BJ (cell line): ENCODE results near the gene ZNF76. TPM values are rescaled to one million over a fixed set of nuclear protein-coding genes. Genes with fewer than 3 reads are reported as not detected.

ENCODE experiments used
- CTCF ChIA-PET: fragments of 350-600 bp; formaldehyde crosslinking; extraction: SDS; loops from one replicate; lab custom pipeline; 2021; ENCODE audit warnings: antibody characterized with exemption, inconsistent platforms; lab: Yijun Ruan, JAX
- POLR2A ChIA-PET: fragments of 300-600 bp; sonication (Branson Sonifier 250); formaldehyde crosslinking; extraction: SDS; loops from one replicate; lab custom pipeline; 2021; ENCODE audit warnings: antibody characterized with exemption; lab: Charles Lee
- DNase-seq: peaks from one replicate; pipeline ENCODE4 v3.0.0-alpha.2; 2011; ENCODE audit warnings: low read depth
- H3K27me3 ChIP-seq: 2 replicates; pipeline ENCODE4 v1.6.0; 2011; ENCODE audit warnings: low read length; ENCODE audit not compliant: control insufficient read depth, insufficient read depth
- H3K36me3 ChIP-seq: 2 replicates; pipeline ENCODE4 v1.5.1; 2011; ENCODE audit warnings: low read length; ENCODE audit not compliant: control insufficient read depth, insufficient read depth
- H3K4me3 ChIP-seq: 2 replicates; pipeline ENCODE4 v1.5.1; 2011; ENCODE audit warnings: low read depth, mild to moderate bottlenecking, control low read depth, low read length
- CTCF ChIP-seq: IDR thresholded peaks from 2 replicates; pipeline ENCODE4 v1.5.1; 2011; ENCODE audit warnings: low read depth, mild to moderate bottlenecking, control low read depth, inconsistent platforms, low read length, moderate library complexity; ENCODE audit not compliant: insufficient read depth
- polyA plus RNA-seq: library from polyadenylated mRNA; depleted of rRNA; stranded (reverse); fragments of >200 nt; gene quantifications from 2 replicates; pipeline ENCODE4 v1.2.3, GENCODE V29; 2011

The ZNF76 gene
- polyA plus RNA-seq, 1 experiment, result 23.3 TPM

DNA sequence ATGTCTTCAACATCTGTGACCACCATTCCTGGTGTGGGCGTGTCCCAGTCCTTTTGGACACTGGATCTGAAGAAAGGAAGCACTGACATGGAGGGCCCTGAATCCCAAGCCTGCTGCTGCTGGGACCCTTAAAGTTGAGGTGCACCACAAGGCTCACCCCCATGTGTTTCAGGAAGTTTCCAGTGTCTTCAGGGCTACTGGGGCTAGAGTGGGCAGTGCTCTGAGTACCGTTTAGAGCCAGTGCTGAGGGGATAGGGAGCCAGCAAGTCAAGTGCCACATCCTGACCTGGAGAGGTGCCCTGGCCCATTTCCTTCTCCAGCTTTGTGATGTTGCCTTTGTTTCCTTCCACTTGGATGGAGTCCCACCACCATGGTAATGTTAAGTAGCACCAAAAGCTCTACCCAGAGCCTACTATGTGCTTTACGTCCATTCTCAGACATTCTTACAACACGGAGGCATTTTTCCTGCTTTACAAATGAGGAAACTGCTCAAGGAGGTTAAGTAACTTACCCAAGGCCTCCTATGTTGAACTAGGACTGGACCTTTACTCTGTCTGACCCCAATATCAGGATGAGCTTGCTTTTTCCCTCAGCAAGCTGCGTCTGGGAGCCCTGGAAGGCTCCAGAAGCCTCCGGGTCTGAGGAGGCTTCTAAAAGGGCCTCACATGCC, 37.5 kb downstream of the ZNF76 start:
- Histone ChIP-seq H3K4me3 (no peak overlapping the region), H3K36me3 (peaks cover 18% of the 10 kb centered on the region), H3K27me3 (no peaks in the 10 kb centered on the region)
- DNase-seq, result no peak
- ChIA-PET CTCF (interaction anchor here (0.6 to 6.2 kb wide), 17 partner anchors 11 to 244 kb away, joined by 3 to 57 read pairs (median 4); partner anchors contain the start of genes FANCE, PPARD and RPL10A), POLR2A (no interaction called here)
- TF ChIP-seq CTCF, result no peak

GRCh38 chr6:35297601-35298481, 38.3 kb downstream of the ZNF76 start, which contains the start of gene DEF6:
TSS of gene DEF6 (plus strand) at chr6:35297818. CDS start at chr6:35297857, 39 bp downstream.
- Histone ChIP-seq H3K4me3 (peak within 1 kb of the TSS; percentile 47), H3K27me3 (no peaks in the 10 kb centered on the region), H3K36me3 (peaks cover 13% of the 10 kb centered on the region)
- peak; percentile 73 for TF ChIP-seq CTCF
- DNase-seq, result no peak
- CTCF ChIA-PET, result interaction anchor here (0.6 to 6.2 kb wide), 16 partner anchors 11 to 244 kb away, joined by 3 to 57 read pairs (median 4); partner anchors contain the start of genes FANCE and RPL10A
- POLR2A ChIA-PET, result no interaction called here

GRCh38 chr6:35298625-35299140, 39.1 kb downstream of the ZNF76 start:
- no peak for TF ChIP-seq CTCF
- DNase-seq, result no peak
- ChIA-PET POLR2A (no interaction called here), CTCF (interaction anchor here (1.0 to 6.2 kb wide), 8 partner anchors 11 to 151 kb away, joined by 3 to 57 read pairs (median 6); partner anchors contain the start of gene FANCE)
- Histone ChIP-seq H3K36me3 (peaks cover 10% of the 10 kb centered on the region), H3K4me3 (no peak overlapping the region), H3K27me3 (no peaks in the 10 kb centered on the region)

DNA sequence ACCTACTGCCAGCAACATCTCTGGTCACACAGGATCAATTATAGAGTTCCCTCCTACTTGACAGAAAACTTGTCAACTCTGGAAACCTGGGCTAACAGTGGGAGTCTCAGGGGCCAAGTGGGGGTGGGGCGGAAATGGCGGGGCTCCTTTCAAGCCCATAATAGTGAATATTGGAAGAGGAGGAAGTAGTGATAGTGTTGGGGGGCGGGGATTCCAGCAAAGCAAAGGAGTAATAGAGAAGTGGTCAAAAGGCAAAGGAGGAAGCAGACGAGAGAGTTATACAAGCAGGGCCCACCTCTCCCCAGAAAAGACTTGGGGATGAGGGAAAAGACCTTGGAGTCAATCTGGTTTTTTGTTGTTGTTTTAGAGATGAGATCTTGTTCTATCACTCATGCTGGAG, 40.1 kb downstream of the ZNF76 start:
- peaks cover 6% of the 10 kb centered on the region for H3K36me3 ChIP-seq
- ChIA-PET POLR2A (no interaction called here), CTCF (interaction anchor here (1.0 kb wide), 1 partner anchor 29 kb away, joined by 7 read pairs; no protein-coding TSS in a partner anchor)
- TF ChIP-seq CTCF, result no peak
- no peaks in the 10 kb centered on the region for H3K27me3 ChIP-seq
- no peak for DNase-seq
- H3K4me3 ChIP-seq, result no peak overlapping the region
